Upper lobe of left lung (tissue), 6 donors: ENCODE data around the gene GADD45G. TPM values are rescaled to one million over a fixed set of nuclear protein-coding genes. Genes with fewer than 3 reads are reported as not detected.

Experiments used
- ATAC-seq, 2 donors: fragments of 200-7000 bp; cut with Tn5 transposase; one replicate each; pipeline ENCODE4 v1.9.1; 2022; ENCODE audit warnings: mild to moderate bottlenecking in 2 of 2, moderate library complexity in 2 of 2; ENCODE audit not compliant: low FRiP score in 2 of 2
- DNase-seq, 2 donors: peaks; one replicate each; pipeline ENCODE4 v3.0.0-alpha.2; 2019 to 2020
- H3K27ac ChIP-seq, 4 donors: fragments of 200-600 bp; sonication (generic); one replicate each; pipeline ENCODE4 v1.5.1; 2016 to 2019
- H3K27me3 ChIP-seq, 4 donors: fragments of 200-600 bp; sonication (generic); one replicate each; pipeline ENCODE4 v1.5.1; 2017 to 2019
- H3K36me3 ChIP-seq, 4 donors: fragments of 200-600 bp; sonication (generic); one replicate each; pipeline ENCODE4 v1.5.1; 2016 to 2019
- H3K4me1 ChIP-seq, 4 donors: fragments of 200-600 bp; sonication (generic); one replicate each; pipeline ENCODE4 v1.5.1; 2018 to 2019
- H3K4me3 ChIP-seq, 4 donors: fragments of 200-600 bp; sonication (generic); one replicate each; pipeline ENCODE4 v1.5.1; 2017 to 2019; ENCODE audit warnings: mild to moderate bottlenecking in 2 of 4, moderate library complexity in 1 of 4
- H3K9me3 ChIP-seq, 4 donors: fragments of 200-600 bp; sonication (generic); one replicate each; pipeline ENCODE4 v1.5.1; 2018 to 2019
- CTCF ChIP-seq, 6 experiments: fragments of 450-650 bp in 4 of 6; fragments of 200-600 bp in 2 of 6; sonication (generic) in 2 of 6; IDR thresholded peaks; one replicate each; pipeline ENCODE4 v1.5.1; 2016 to 2019; ENCODE audit warnings: antibody characterized with exemption in 6 of 6
- EP300 ChIP-seq, 4 donors: sonication (generic); formaldehyde crosslinking; IDR thresholded peaks; one replicate each; pipeline ENCODE4 v1.5.1; 2017; ENCODE audit warnings: antibody characterized with exemption in 4 of 4, control low read depth in 2 of 4
- POLR2A ChIP-seq, 4 donors: fragments of 450-650 bp; IDR thresholded peaks; one replicate each; pipeline ENCODE4 v1.5.1; 2016 to 2017; ENCODE audit warnings: antibody characterized with exemption in 4 of 4, mild to moderate bottlenecking in 2 of 4
- POLR2AphosphoS5 ChIP-seq, 2 donors: sonication (generic); formaldehyde crosslinking; IDR thresholded peaks; one replicate each; pipeline ENCODE4 v1.5.1; 2017; ENCODE audit warnings: antibody characterized with exemption in 2 of 2
- WGBS, 2 donors: methylation state at CpG; one replicate each; pipeline ENCODE4 v1.1.5; 2017 to 2018; 5-methylcytosine and 5-hydroxymethylcytosine counted together
- total RNA-seq, 6 donors: library from RNA; depleted of rRNA in 4 of 6; stranded (reverse); fragments of >200 nt in 4 of 6; gene quantifications; one replicate each; pipeline versions ENCODE4 v1.1.0 to v1.2.1, GENCODE V29; 2016 to 2021
- donor health status: DM: no; HTN: no; CAD: no; lungs with moderate emphysema.
- donor health status: DM: no; HTN: yes; CAD: no; lungs with severe emphysema.

The GADD45G gene
- total RNA-seq, 6 donors from 2014 or later, result 12.6 to 46.1 (median 20.1) TPM

GRCh38 chr9:89638893-89639292 lies 34.1 kb downstream of the GADD45G start:
- no peaks in the 10 kb centered on the region for H3K27me3 ChIP-seq
- H3K27ac ChIP-seq, result peak overlapping the region in 3 of 4 donors; percentile 68 to 84 (median 72)
- peaks cover 23 to 40% (median 32%) of the 10 kb centered on the region in 4 donors for H3K4me1 ChIP-seq
- ATAC-seq (no peak), DNase-seq (no peak)
- H3K9me3 ChIP-seq, result no peaks in the 10 kb centered on the region
- TF ChIP-seq CTCF (IDR thresholded peaks at IDR 0.05), result no peak
- no peak for TF ChIP-seq POLR2AphosphoS5 (IDR thresholded peaks at IDR 0.05)
- TF ChIP-seq EP300 (IDR thresholded peaks at IDR 0.05), result no peak
- no peak for TF ChIP-seq POLR2A (IDR thresholded peaks at IDR 0.05)
- H3K36me3 ChIP-seq, result no peaks in the 10 kb centered on the region
- WGBS, 2 donors, result 90 to 95% methylated on average over 4 to 5 of the region's 5 CpGs
- no peak overlapping the region for H3K4me3 ChIP-seq

- TF ChIP-seq EP300 (IDR thresholded peaks at IDR 0.05), result peak in 2 of 4 donors; percentile 34 to 40
- peak in 1 of 2 donors; percentile 52 for TF ChIP-seq POLR2AphosphoS5 (IDR thresholded peaks at IDR 0.05)
- TF ChIP-seq POLR2A (IDR thresholded peaks at IDR 0.05), result no peak
- ATAC-seq (peak; percentile 27 to 56), DNase-seq (peak in 1 of 2 donors; percentile 89)
- Histone ChIP-seq H3K9me3 (no peaks in the 10 kb centered on the region), H3K36me3 (no peaks in the 10 kb centered on the region), H3K4me3 (peak overlapping the region in 2 of 4 donors; percentile 13 to 19), H3K27ac (peak overlapping the region; percentile 59 to 84 (median 70)), H3K4me1 (peaks cover 23 to 40% (median 32%) of the 10 kb centered on the region in 4 donors), H3K27me3 (no peaks in the 10 kb centered on the region)
- WGBS, 2 donors, result 63 to 77% methylated on average over 13 of the region's 13 CpGs
Observed at GRCh38 chr9:89639367-89639795, 34.6 kb downstream of the GADD45G start.

- peak overlapping the region in 2 of 4 donors; percentile 13 to 19 for H3K4me3 ChIP-seq
- no peaks in the 10 kb centered on the region for H3K36me3 ChIP-seq
- peaks cover 23 to 39% (median 31%) of the 10 kb centered on the region in 4 donors for H3K4me1 ChIP-seq
- no peaks in the 10 kb centered on the region for H3K9me3 ChIP-seq
- TF ChIP-seq EP300 (IDR thresholded peaks at IDR 0.05) (no peak), POLR2AphosphoS5 (IDR thresholded peaks at IDR 0.05) (no peak), POLR2A (IDR thresholded peaks at IDR 0.05) (no peak), CTCF (IDR thresholded peaks at IDR 0.05) (no peak)
- H3K27ac ChIP-seq, result peak overlapping the region; percentile 59 to 84 (median 70)
- no peaks in the 10 kb centered on the region for H3K27me3 ChIP-seq
- peak in 1 of 2 donors; percentile 5 for ATAC-seq
- DNase-seq, result no peak
- WGBS, 2 donors, result 79 to 100% methylated on average over 1 to 5 of the region's 5 CpGs
Observed at GRCh38 chr9:89639961-89640360, 35.1 kb downstream of the GADD45G start.

DNA sequence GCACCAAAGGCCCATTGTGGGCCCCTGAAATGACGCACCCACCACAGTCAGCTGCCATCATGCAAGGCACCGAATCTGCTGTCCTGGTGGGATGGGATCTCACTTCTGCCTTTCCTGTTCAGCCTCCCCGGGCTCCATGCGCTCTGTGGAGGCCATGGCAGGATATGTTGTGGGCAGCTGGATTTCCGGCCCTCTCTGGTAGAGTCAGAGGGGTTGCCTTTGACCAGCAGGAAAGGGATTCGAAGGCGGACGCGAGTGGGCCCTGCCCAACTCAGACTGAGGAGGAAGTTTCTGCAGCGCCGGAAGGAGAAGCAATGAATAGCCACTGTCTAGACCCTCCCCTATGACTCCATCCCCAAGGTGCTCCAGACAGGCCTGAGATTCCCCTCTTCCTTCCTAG lies 35.5 kb downstream of the GADD45G start:
- WGBS, 2 donors, result 50 to 82% methylated on average over 10 to 11 of the region's 11 CpGs

GRCh38 chr9:89640801-89641200 lies 36.0 kb downstream of the GADD45G start:
- no peaks in the 10 kb centered on the region for H3K36me3 ChIP-seq
- ATAC-seq (no peak), DNase-seq (no peak)
- H3K4me1 ChIP-seq, result peaks cover 20 to 31% (median 26%) of the 10 kb centered on the region in 4 donors
- no peak overlapping the region for H3K4me3 ChIP-seq
- 88% methylated on average over 8 of the region's 8 CpGs; no CpG with 5 or more reads in 1 of the 2 donors for WGBS, 2 donors
- H3K27ac ChIP-seq, result peak overlapping the region in 3 of 4 donors; percentile 68 to 84 (median 72)
- TF ChIP-seq POLR2A (IDR thresholded peaks at IDR 0.05) (no peak), POLR2AphosphoS5 (IDR thresholded peaks at IDR 0.05) (no peak), CTCF (IDR thresholded peaks at IDR 0.05) (no peak), EP300 (IDR thresholded peaks at IDR 0.05) (no peak)
- no peaks in the 10 kb centered on the region for H3K9me3 ChIP-seq
- H3K27me3 ChIP-seq, result no peaks in the 10 kb centered on the region

More for the DNA sequence above, 35.5 kb downstream of the GADD45G start:
- Histone ChIP-seq H3K36me3 (no peaks in the 10 kb centered on the region), H3K27me3 (no peaks in the 10 kb centered on the region), H3K27ac (peak overlapping the region; percentile 59 to 84 (median 70)), H3K9me3 (no peaks in the 10 kb centered on the region), H3K4me1 (peaks cover 23 to 35% (median 28%) of the 10 kb centered on the region in 4 donors), H3K4me3 (no peak overlapping the region)
- TF ChIP-seq EP300 (IDR thresholded peaks at IDR 0.05), result no peak
- TF ChIP-seq POLR2AphosphoS5 (IDR thresholded peaks at IDR 0.05), result no peak
- TF ChIP-seq POLR2A (IDR thresholded peaks at IDR 0.05), result no peak
- DNase-seq, result peak in 1 of 2 donors; percentile 61
- ATAC-seq, result peak; percentile 15 to 53

- Histone ChIP-seq H3K27me3 (no peaks in the 10 kb centered on the region), H3K4me3 (no peak overlapping the region), H3K36me3 (no peaks in the 10 kb centered on the region), H3K9me3 (no peaks in the 10 kb centered on the region), H3K4me1 (peaks cover 18 to 29% (median 25%) of the 10 kb centered on the region in 4 donors), H3K27ac (no peak overlapping the region)
- ATAC-seq, result no peak
- WGBS, 2 donors, result 87 to 88% methylated on average over 4 of the region's 4 CpGs
- TF ChIP-seq POLR2AphosphoS5 (IDR thresholded peaks at IDR 0.05), result no peak
- no peak for TF ChIP-seq EP300 (IDR thresholded peaks at IDR 0.05)
- no peak for TF ChIP-seq CTCF (IDR thresholded peaks at IDR 0.05)
- TF ChIP-seq POLR2A (IDR thresholded peaks at IDR 0.05), result no peak
- DNase-seq, result no peak
Observed at GRCh38 chr9:89641980-89642379, 37.2 kb downstream of the GADD45G start.
